HCT116 (cell line): ENCODE results near the gene BARD1. TPM values are rescaled to one million over a fixed set of nuclear protein-coding genes. Genes with fewer than 3 reads are reported as not detected.
"Not testable (repeated sequence)": the region's sequence is repeated elsewhere in the genome, so short reads cannot be mapped to it uniquely, and the experiment has no call there.

ENCODE experiments used
- ATAC-seq: fragments of 200-7000 bp; cut with Tn5 transposase; 2 replicates; pipeline ENCODE4 v1.9.1; 2020; ENCODE audit warnings: mild to moderate bottlenecking, moderate library complexity
- BruUV-seq: library from RNA; stranded (reverse); fragments of 400-500 nt; replicated peaks from 2 replicates; lab custom pipeline; 2021; lab: Mats Ljungman, UMichigan
- CTCF ChIA-PET: fragments of 300-600 bp; sonication (Branson Sonifier 250); formaldehyde crosslinking; loops from one replicate; lab custom pipeline; 2021; ENCODE audit warnings: antibody characterized with exemption; lab: Charles Lee
- POLR2A ChIA-PET: fragments of 300-600, 350-600 bp; sonication (Branson Sonifier 250); formaldehyde crosslinking; loops from one replicate; lab custom pipeline; 2021; ENCODE audit warnings: antibody characterized with exemption; lab: Charles Lee
- RAD21 ChIA-PET, 2 experiments: fragments of 300-600 bp; sonication (Branson Sonifier 250); formaldehyde crosslinking; loops; one replicate each; lab custom pipeline; 2023; ENCODE audit warnings: low total read pairs in 2 of 2; ENCODE audit not compliant: uncharacterized antibody in 2 of 2, unreplicated experiment in 2 of 2, low non-redundant PET in 1 of 2; lab: Charles Lee
- DNase-seq: peaks from one replicate; pipeline ENCODE4 v3.0.0-alpha.2; 2010; ENCODE audit warnings: low read depth, low spot score
- H2AFZ ChIP-seq: fragments of 200-600 bp; shearing (Covaris generic), sonication (generic); 2 replicates; pipeline ENCODE4 v1.6.1; 2017; ENCODE audit warnings: low read depth, mixed run types, mixed read lengths, antibody characterized with exemption, low read length; ENCODE audit not compliant: poor library complexity, severe bottlenecking
- H3K27ac ChIP-seq: 2 replicates; pipeline ENCODE4 v1.5.1; 2012; ENCODE audit warnings: low read depth, low read length
- H3K27me3 ChIP-seq: fragments of 200-600 bp; sonication (generic); 2 replicates; pipeline ENCODE4 v1.6.1; 2016; ENCODE audit warnings: mixed run types, low read length, mixed read lengths; ENCODE audit not compliant: insufficient read depth
- H3K36me3 ChIP-seq, 2 experiments: fragments of 200-500 bp in 1 of 2; fragments of 200-600 bp in 1 of 2; sonication (Bioruptor generic) in 1 of 2; sonication (generic) in 1 of 2; 2 replicates each; pipeline versions ENCODE4 v1.5.1 to v1.6.1; 2014 to 2016; ENCODE audit warnings: low read length in 2 of 2, inconsistent platforms in 1 of 2, mixed read lengths in 1 of 2, mixed run types in 1 of 2; ENCODE audit not compliant: insufficient read depth in 2 of 2, control insufficient read depth in 1 of 2
- H3K4me1 ChIP-seq, 2 experiments: fragments of 200-600 bp in 1 of 2; sonication (generic) in 1 of 2; 2 replicates each; pipeline versions ENCODE4 v1.5.1 to v1.6.1; 2012 to 2017; ENCODE audit warnings: low read length in 2 of 2, inconsistent platforms in 1 of 2, mild to moderate bottlenecking in 1 of 2, mixed read lengths in 1 of 2, mixed run types in 1 of 2, moderate library complexity in 1 of 2; ENCODE audit not compliant: insufficient read depth in 2 of 2, control insufficient read depth in 1 of 2
- H3K4me2 ChIP-seq: fragments of 200-600 bp; sonication (generic); 2 replicates; pipeline ENCODE4 v1.6.1; 2017; ENCODE audit warnings: mixed run types, low read length, mixed read lengths
- H3K4me3 ChIP-seq, 2 experiments: fragments of 200-600 bp in 1 of 2; sonication (generic) in 1 of 2; replicated peaks in 1 of 2; 2 replicates each; pipeline ENCODE4 v1.5.1; 2011 to 2016; ENCODE audit warnings: low read length in 2 of 2, control low read depth in 1 of 2, low read depth in 1 of 2, mild to moderate bottlenecking in 1 of 2, mixed read lengths in 1 of 2, mixed run types in 1 of 2
- H3K79me2 ChIP-seq: fragments of 200-600 bp; sonication (generic); 2 replicates; pipeline ENCODE4 v1.6.1; 2017; ENCODE audit warnings: mild to moderate bottlenecking, mixed run types, low read length, moderate library complexity, mixed read lengths; ENCODE audit not compliant: insufficient read depth
- H3K9ac ChIP-seq: fragments of 200-600 bp; sonication (generic); 2 replicates; pipeline ENCODE4 v1.6.1; 2016; ENCODE audit warnings: low read length, mixed read lengths
- H3K9me2 ChIP-seq: fragments of 200-600 bp; sonication (generic), shearing (Covaris generic); 2 replicates; pipeline ENCODE4 v1.6.1; 2017; ENCODE audit warnings: mixed run types, mild to moderate bottlenecking, moderate library complexity; ENCODE audit not compliant: insufficient read depth
- H3K9me3 ChIP-seq, 2 experiments: fragments of 200-500 bp in 1 of 2; fragments of 200-600 bp in 1 of 2; sonication (Bioruptor generic) in 1 of 2; sonication (generic) in 1 of 2; 2 replicates each; pipeline ENCODE4 v1.6.1; 2014 to 2017; ENCODE audit warnings: low read length in 2 of 2, mixed read lengths in 2 of 2, inconsistent platforms in 1 of 2, low read depth in 1 of 2, mild to moderate bottlenecking in 1 of 2, mixed run types in 1 of 2, moderate library complexity in 1 of 2; ENCODE audit not compliant: control insufficient read depth in 1 of 2, insufficient read depth in 1 of 2
- H4K20me1 ChIP-seq: fragments of 200-600 bp; sonication (generic), shearing (Covaris generic); 2 replicates; pipeline ENCODE4 v1.6.1; 2017; ENCODE audit warnings: mixed run types, mild to moderate bottlenecking, moderate library complexity; ENCODE audit not compliant: insufficient read depth
- ATF3 ChIP-seq: IDR thresholded peaks from 2 replicates; pipeline ENCODE4 v1.6.1; 2012
- CEBPB ChIP-seq: IDR thresholded peaks from 2 replicates; pipeline ENCODE4 v1.6.1; 2012; ENCODE audit warnings: low read depth
- FOSL1 ChIP-seq: IDR thresholded peaks from 2 replicates; pipeline ENCODE4 v1.6.1; 2012; ENCODE audit warnings: low read depth
- MAX ChIP-seq: IDR thresholded peaks from 2 replicates; pipeline ENCODE4 v1.6.1; 2012
- SIN3A ChIP-seq: IDR thresholded peaks from 2 replicates; pipeline ENCODE4 v1.6.1; 2012; ENCODE audit warnings: low read depth
- TCF7L2 ChIP-seq: IDR thresholded peaks from 2 replicates; pipeline ENCODE4 v1.7.0; 2011; ENCODE audit warnings: borderline replicate concordance, inconsistent platforms; ENCODE audit not compliant: insufficient read depth, insufficient read length; ENCODE audit errors: extremely low read depth
- YY1 ChIP-seq: IDR thresholded peaks from 2 replicates; pipeline ENCODE4 v1.6.1; 2011; ENCODE audit warnings: low read length, low read depth, moderate library complexity, mild to moderate bottlenecking; ENCODE audit not compliant: insufficient replicate concordance; ENCODE audit errors: extremely low read depth
- ZBTB33 ChIP-seq: IDR thresholded peaks from 2 replicates; pipeline ENCODE4 v1.6.1; 2011; ENCODE audit warnings: mild to moderate bottlenecking, low read length, moderate library complexity; ENCODE audit not compliant: insufficient replicate concordance; ENCODE audit errors: extremely low read depth
- ZFX ChIP-seq: fragments of 450-650 bp; IDR thresholded peaks from 2 replicates; pipeline ENCODE4 v1.6.1; 2017
- ZNF274 ChIP-seq: fragments of 200-500 bp; sonication (Bioruptor generic); IDR thresholded peaks from 2 replicates; pipeline ENCODE4 v1.6.1; 2014; ENCODE audit warnings: mild to moderate bottlenecking, low read depth, low read length, inconsistent platforms
- intact Hi-C: fragments of 100-400 bp; cut with micrococcal nuclease; formaldehyde crosslinking; loops from 2 replicates; pipeline ENCODE4 v1.10.0; 2022
- total RNA-seq: library from RNA; stranded (reverse); gene quantifications from one replicate; pipeline ENCODE4 v1.2.1, GENCODE V29; 2021; ENCODE audit not compliant: unreplicated experiment

BARD1 gene
- total RNA-seq, 1 experiment from 2014 or later = 19.3 TPM

GRCh38 chr2:214730248-214730647 is 79.2 kb downstream of the BARD1 start (continued):
- no peak for TF ChIP-seq ZBTB33
- no peak for TF ChIP-seq CEBPB
- no peak for TF ChIP-seq MAX
- no peak for TF ChIP-seq ATF3
- no peak for TF ChIP-seq SIN3A
- TF ChIP-seq ZNF274 = no peak

GRCh38 chr2:214724741-214725140 is 84.7 kb downstream of the BARD1 start:
- BruUV-seq = no TSS peak
- no peak overlapping the region for H3K4me3 ChIP-seq
- no peaks in the 10 kb centered on the region for H3K79me2 ChIP-seq
- POLR2A ChIA-PET = no interaction called here
- H3K9ac ChIP-seq = no peak overlapping the region
- CTCF ChIA-PET = no interaction called here
- H3K4me1 ChIP-seq = no peaks in the 10 kb centered on the region
- RAD21 ChIA-PET = no interaction called here
- DNase-seq (no peak), ATAC-seq (no peak)
- no peaks in the 10 kb centered on the region for H3K9me3 ChIP-seq
- no peak overlapping the region for H3K4me2 ChIP-seq
- intact Hi-C loops = no loop called here
- H3K36me3 ChIP-seq = peaks cover 0 to 15% of the 10 kb centered on the region in 2 experiments; a peak in 1 of 4 replicates
- no peak overlapping the region for H2AFZ ChIP-seq
- no peak overlapping the region for H3K27ac ChIP-seq
- TF ChIP-seq TCF7L2 (no peak), FOSL1 (no peak), YY1 (no peak), ZFX (no peak)
- no peaks in the 10 kb centered on the region for H3K9me2 ChIP-seq
- H4K20me1 ChIP-seq = no peaks in the 10 kb centered on the region
- no peaks in the 10 kb centered on the region for H3K27me3 ChIP-seq

GRCh38 chr2:214717837-214718236 is 91.6 kb downstream of the BARD1 start:
- ATAC-seq, intact Hi-C loops, H3K9ac ChIP-seq, RAD21 ChIA-PET, H3K4me1 ChIP-seq, H3K9me2 ChIP-seq, H4K20me1 ChIP-seq, H3K27ac ChIP-seq, H2AFZ ChIP-seq, H3K79me2 ChIP-seq, H3K36me3 ChIP-seq, H3K9me3 ChIP-seq, BruUV-seq, DNase-seq, POLR2A ChIA-PET, H3K27me3 ChIP-seq, H3K4me2 ChIP-seq, H3K4me3 ChIP-seq, CTCF ChIA-PET: not testable (repeated sequence)
